ENCODE data around the gene FREM1.
A peak's percentile ranks its signal among the peaks of the same experiment; 100 is the strongest.

Gene FREM1

DNA sequence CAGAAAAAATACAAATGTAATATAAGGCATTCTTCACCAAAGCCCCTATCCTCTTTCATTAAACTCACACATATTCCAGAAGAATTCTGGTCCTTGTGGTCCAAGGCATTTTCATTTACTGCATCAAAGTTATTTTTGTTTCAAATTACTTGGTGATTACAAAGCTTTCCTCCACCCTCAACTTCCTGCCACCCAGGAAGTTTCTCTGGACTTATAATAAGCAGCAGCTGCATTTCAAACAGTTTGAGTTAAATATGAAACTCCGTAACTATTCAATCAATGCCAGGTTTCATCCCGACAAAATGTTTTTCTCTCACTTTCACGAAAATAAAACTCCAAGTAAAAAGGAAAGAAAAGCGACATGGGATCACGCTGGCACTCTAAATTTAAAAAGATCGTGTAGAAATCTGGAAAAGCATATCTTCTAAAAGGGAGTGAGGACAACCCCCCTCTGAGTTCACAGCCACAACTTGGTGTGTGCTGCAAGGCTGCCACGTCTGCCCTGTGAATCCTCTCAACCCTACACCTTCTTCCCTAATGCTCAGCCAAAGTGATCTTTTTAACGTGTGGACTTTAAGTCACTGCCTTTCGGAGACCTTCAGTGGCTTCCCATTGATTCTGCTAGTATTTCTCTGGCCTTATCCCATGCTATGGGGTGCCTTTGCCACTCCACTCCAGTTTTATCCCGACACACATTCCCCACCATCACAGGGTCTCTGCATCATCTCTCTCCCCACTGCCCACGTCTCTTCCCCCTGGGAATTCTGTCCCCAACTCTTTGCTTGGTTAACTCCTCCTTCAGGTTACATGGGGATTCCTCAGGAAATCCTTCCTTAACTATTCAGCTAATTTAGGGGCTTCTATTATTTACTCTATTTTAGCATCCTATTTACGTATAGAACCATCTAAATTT is 96.6 kb downstream of the FREM1 start:
- peak; percentile 44 for DNase-seq (ENCODE audit: low spot score)

DNA sequence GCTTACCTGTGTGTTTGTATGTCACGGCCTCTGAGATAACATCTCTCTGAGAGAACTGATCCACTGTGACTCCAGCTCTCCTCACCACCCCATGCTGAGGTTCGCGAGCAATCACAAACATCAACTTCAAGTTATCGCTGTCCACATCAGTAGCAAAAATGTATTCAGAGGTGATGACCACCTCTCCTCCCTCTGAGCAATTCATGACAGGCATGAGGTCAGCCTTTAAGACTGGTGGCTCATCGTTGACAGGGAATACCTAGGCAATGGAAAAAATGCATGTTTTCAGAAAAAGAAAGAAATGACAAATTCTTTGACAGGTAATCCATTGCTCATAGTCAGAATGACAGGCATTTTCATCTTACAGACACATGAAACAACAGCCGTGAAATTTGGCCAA is 97.4 kb downstream of the FREM1 start:
- no peak for DNase-seq (ENCODE audit: low spot score)

DNA sequence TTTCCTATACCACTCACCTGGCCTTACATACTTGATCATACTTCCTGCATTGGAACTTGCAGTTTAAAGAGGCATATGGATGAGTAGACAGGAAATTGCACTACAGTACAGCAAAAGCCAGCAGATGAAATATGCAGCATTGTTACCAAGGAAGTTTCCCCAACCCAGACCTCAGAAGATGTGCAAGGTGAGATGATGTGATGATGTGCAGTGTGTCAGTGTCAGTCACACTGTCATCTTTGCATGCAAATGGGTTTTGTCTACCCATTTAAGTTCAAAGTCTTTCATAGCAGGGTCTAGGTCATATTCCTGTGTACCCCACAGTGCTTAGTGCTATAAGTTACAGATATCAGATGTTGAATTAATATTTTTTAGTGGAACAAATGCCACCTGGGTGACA is 98.4 kb downstream of the FREM1 start:
- no peak for DNase-seq (ENCODE audit: low spot score)

DNA sequence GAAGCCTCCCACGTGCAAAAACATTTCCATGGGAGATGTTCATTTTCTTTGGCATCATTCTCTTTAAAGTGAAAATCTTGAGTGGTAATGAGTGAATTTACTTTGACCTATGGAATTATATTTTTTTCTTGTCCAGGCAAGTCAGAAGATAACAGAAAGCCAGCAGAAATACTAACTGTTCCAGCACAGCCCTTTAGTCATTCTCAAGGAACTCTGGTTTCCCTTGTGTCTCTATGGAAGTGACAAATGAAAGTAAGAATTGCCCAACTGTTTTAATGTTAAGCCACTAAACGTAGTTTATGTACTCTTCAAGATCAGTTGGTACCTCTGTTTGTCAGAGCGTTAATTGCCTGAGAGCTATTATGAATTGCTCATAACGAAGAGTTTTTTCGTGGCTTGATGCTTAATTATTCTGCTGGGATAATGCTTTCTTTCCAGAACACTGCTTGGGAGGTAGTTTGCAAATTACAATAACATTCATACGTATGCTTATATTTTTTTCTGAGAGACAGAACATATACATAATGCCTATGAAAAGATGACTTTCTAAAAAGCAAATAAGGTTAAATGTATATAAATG is 103.2 kb downstream of the FREM1 start:
- DNase-seq (ENCODE audit: low spot score), result no peak

DNA sequence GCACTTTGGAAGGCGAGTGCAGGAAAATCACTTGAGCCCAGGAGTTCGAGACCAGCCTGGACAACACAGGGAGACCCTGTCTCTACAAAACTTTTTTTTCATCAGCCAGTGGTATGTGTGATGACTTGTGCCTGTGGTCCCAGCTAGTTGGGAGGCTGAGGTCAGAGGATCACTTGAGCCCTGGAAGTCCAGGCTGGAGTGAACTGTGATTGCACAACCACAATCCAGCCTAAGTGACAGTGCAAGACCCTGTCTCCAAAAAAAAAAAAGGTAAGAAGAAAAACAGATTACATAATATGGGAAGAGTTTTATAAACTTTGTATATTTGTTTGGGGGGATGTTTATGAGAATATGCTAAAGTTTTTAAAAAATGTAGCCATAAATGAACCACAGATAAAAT is 111.2 kb downstream of the FREM1 start:
- DNase-seq (ENCODE audit: low spot score), result no peak

DNA sequence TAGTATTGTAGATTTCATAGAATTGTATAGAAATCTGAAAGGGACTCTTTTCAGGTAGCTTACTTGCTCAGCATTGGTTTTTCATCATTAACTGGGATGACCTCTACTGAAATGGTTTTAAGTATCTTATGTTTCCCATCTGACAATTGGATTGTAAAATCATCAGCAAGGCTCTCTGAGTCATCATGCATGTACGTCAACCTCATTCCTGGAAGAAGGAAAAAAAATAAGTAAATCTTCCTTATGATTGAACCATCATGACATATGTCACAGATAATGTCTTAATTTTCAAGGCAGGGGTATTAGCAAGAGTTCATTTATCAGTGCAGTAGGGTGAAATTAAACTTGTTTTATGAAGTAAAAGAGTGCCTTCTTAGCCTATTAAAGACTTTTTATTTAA is 112.8 kb downstream of the FREM1 start:
- DNase-seq (ENCODE audit: low spot score), result no peak

DNA sequence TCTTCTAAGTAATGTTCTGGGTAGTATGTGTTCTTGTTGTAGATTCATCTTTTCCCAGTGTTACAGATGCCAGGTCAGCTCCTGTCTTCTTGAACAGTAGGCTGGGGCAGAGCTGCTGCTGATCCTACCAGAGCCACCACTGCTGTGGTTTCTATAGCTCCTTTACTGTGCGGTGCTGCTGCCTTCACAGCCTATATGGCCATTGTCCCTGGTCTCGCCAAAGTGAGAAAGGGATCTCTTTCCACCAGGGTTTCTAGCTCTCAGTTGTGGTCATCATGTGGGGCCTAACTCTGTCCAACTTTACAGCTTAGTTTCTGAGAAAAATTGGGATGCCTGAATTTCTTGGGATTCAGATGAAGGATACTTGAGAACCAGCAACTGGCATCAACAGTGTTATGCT is 116.8 kb downstream of the FREM1 start:
- no peak for DNase-seq (ENCODE audit: low spot score)

DNA sequence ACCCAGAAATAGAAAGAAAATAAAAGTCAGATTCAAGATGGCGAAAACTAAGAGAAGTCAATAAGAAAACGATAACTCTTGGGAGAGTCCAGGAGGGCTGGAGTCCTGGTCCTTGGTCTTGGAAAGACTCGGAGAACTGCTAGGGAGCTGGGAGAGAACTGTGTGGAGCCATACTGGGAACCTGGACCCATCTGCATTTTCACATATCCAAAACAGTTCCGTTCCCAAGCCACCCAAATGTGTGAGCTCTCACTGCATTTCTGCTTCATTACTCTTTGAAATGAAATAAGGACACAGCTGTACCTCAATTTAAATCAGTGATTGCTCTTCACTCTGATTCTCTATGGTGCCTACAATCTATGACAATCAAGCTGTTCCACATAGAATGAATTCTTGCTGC is 119.6 kb downstream of the FREM1 start:
- DNase-seq (ENCODE audit: low spot score), result no peak

DNA sequence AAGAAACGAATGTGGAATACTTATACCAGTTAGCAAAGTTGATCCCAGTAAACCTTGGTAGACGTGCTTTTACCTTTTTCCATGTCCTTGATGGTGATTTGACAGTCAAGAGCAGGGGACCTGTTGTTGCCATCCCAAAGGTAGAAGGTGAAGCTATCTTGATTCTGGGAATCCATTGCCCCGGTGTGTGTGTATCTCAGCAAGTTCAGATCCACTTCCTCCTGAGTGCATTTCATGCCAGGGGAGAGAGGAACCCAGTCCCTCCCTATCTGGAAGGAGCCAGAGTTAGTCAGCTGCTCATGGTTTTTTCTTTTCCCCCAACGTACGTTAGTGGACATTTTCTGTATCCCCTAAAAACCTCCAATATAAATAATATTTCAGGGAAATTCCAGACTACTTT is 121.4 kb downstream of the FREM1 start:
- no peak for DNase-seq (ENCODE audit: low spot score)

DNA sequence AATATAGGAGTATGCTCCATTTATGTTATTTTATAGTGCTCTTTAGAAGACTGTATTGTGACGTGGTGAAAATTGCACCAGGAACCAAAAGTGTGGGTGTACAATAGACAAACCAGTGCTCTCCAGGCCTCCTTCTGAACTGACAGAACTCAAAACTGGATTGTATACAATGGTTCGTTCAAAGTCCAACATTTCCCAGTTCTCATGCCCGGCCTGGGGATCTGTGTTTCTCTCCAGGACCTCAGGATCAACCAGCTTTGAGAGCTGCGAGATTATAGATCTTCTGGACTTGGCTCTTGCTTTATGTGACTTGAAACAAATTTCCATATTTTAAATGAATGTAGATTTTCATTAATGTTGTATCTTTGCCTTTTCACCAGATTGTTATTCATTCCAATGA is 126.9 kb downstream of the FREM1 start:
- DNase-seq (ENCODE audit: low spot score), result no peak

DNA sequence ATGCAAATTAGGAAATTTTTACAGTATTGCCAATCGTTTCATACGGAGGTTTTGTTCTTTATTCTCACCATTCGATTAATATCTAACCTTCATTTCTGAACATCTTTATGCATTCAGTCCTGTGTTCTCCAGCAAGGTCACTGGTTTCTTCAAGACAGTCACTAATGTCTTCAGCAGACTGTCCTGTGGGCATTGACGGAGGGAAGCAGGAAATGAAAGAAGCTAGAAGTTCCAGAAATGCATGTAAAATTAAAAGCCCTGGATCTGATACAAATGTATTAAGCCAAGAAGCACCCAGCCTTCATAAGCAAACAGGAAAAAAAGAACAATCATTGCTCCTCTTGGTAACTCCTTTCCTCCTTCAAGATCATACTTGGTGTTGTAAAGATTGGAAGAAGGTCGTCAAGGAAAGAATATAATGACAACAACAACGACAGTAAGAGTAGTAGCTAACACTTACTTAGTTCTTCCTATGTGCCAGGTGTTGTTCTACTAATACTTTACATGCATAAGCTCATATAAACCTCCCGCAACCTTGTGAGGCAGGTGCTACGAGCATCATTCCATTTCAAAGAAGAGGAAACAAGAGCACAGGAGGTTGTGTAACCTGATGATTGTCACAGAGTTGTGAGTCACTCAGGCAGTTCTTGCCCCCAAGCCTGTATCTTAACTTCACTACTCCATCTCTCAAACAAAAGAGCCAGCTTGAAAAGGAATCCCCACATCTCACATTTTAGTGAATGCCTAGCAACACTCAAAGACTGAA is 127.8 kb downstream of the FREM1 start:
- DNase-seq (ENCODE audit: low spot score), result no peak

DNA sequence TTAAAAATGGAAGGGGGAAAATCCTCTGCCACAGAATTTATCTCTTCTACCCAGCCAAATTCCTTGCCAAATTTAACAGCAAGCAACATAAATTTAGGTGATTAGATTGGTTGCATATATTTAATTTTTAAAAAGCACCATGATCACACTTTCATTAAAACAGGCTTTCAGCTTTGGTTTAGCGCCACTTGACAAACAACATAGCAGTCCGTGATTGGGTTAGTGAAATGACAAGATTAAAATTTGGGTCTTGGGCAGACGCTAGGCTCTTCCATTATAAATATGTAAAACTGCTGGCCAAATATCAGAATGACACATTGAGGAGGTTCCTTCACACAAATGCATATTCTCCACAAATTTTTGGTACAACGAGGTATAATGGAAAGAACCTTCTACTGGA is 129.5 kb downstream of the FREM1 start:
- DNase-seq (ENCODE audit: low spot score), result no peak

DNA sequence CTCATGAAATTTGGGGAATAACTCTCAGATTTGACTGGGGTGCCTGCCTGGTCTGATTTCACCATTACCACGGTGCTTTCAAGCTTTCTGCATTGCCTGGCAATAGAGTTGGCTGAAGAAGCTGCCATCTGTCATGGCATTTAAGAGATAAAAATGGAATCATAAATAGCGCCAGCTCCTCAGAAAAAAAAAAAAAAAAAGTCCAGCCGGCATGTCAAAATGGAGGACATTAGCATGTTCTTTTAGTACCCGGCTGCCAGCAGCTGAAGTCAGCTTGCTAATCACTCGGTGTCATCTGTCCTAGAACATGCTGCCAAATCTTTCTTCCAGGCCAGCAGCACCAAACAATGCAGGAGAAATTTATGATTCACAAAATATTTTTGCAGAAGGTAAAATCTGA is 130.0 kb downstream of the FREM1 start:
- no peak for DNase-seq (ENCODE audit: low spot score)

DNA sequence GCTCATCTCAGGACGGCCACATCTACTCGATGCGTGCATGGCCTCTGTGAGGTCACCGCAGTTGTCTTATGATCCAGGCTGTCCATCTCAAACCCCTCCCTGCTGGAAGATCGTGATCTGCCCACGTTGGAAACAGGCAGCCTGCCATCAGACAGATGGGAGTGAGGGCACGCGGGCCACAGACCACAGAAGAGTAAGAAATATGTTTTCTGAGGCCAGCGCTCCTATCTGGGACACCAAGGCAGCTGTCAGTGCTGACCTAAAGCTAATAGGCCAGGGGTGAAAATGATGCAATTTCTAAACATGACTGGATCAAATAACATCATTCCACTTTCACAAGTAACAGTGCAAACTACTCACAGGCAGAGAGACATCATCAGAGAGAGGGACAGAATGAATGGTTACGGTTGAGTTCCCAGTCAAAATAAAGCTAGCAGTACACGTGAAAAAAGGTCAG is 130.6 kb downstream of the FREM1 start:
- no peak for DNase-seq (ENCODE audit: low spot score)

DNA sequence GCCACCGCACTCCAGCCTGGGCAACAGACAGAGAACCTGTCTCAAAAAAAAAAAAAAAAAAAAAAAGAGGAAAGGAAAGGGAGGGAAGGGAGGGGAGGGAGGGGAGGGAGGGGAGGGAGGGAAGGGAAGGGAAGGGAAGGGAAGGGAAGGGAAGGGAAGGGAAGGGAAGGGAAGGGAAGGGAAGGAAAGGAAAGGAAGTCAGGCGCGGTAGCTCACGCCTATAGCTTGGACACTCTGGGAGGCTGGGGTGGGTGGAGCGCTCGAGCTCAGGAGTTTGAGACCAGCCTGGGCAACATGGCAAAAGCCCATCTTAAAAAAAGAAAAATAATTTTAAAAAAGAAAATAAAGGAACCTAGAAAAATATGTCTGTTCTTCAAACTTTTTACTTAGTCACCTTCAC is 131.7 kb downstream of the FREM1 start:
- DNase-seq (ENCODE audit: low spot score), result no peak

DNA sequence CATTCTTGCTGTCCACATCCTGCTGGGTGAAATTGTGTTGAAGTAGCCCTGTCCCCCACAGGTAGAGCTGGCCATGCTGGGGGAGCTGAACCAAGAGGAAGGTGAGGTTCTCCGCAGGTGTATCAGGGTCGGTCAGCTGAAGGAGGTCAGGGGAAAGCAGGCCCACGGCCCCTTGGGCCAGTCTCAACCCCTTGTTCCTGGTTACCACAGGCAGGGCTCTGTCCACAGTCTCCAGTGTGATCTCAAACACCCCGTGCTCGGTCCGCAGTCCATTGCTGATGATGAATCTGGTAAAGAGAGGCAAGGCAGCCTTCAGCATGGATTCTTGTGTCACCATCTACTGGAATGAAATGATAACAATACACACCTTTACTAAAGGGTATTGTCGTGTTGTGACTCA is 134.3 kb downstream of the FREM1 start:
- no peak for DNase-seq (ENCODE audit: low spot score)

DNA sequence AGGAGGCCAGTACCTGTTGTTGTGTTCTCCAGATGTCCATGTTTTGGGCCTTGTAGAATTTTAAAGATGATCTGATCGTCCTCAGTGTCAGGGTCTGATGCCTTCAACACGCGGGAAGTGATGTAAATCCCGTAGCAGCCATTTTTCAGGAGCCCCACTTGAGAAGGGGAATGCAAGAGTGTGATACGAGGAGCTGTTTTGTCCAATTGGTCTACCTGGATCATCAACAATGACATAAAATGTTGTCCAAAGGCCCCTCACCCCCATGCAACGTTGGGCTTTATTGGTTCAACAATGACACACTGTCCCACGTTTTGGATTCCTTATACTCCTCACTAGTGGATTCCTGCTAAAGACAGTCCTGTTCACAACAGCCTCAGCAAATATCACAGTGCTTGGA is 139.6 kb downstream of the FREM1 start:
- DNase-seq (ENCODE audit: low spot score), result no peak

DNA sequence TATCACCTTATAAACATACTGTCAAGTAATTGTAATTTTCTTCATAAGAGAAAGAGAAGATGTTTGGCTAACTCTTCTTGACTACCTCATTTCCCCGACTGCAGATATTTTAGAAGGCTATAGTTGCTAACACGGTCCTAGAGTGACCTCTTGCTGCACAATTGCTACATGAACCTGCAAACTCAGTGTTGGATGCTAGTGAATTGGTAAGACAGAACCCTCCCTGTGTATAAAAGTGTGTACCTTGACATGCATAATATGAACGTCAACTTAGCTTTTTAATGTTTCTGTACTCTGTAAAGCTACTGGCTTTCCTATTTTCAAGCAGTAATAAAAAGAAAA is 141.0 kb downstream of the FREM1 start:
- DNase-seq (ENCODE audit: low spot score), result no peak

DNA sequence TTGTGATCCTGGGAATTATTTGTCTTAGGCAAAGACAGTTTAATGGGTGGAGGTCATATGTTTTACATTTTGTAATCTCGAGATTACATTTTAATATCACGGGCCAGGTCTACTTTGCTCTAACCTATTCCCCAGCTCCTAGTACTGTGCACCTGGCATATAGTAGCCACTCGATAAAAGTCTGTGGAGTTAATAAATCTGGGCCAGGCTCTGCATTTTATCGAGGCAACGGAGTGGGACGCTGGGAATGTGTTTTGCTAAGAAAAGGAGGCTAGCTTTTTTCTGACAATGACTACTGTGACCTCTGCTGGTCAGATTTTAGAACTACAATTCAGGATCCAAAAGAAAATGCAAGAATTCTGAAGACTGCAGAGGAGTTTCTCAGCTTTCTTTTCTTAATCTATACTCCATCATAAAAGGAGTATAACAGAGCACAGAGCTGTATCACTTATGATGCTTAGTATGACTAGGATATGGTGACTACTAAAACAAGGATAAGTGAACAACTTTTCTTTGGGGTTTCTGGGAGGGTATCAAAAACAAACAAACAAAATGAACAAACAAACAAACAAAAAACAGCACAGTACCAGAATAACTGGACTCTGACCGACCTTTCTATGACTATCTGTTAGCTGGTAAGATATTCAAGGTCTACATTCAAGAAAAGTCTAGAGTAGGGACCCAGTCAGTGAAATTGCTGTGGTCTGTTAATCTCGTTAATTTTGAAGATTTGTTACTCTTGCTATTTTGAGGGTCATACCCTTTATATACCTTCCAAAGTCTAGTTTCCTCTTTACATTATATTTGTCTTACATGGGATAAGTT is 141.6 kb downstream of the FREM1 start:
- peak; percentile 57 for DNase-seq (ENCODE audit: low spot score)

DNA sequence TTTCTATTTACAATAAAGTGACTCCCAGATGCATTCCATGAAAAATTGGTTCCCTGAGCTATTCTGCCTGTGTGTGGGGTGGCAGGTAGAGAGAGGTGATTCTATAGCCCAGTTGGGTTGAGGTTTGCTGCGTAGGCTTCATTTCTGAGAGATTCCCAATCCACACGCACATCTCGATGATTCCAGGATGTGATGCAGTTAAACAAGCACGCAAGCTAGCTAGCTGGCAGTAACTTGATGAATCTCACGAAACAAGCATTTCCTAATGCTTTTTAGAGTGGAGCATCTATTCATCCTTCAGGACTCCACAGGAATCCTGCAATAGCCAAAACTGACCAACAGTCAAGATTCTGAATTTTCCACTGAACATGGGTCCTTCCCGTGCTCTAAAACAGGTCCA is 143.9 kb downstream of the FREM1 start:
- DNase-seq (ENCODE audit: low spot score), result peak; percentile 42

DNA sequence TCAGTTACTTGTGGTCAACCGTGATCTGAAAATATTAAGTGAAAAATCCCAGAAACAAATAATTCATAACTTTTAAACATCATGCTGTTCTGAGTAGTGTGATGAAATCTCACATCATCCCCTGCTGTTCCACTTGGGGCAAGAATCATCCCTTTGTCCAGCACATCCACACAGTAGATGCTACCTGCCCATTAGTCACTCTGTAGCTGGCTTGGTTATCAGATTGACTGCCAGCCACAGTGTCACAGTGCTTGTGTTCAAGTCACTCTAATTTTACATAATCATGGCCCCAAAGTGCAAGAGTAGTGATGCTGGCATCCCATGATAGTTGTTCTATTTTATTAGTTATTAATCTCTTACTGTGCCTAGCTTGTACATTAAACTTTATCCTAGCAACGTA is 148.6 kb downstream of the FREM1 start:
- DNase-seq (ENCODE audit: low spot score), result no peak

DNA sequence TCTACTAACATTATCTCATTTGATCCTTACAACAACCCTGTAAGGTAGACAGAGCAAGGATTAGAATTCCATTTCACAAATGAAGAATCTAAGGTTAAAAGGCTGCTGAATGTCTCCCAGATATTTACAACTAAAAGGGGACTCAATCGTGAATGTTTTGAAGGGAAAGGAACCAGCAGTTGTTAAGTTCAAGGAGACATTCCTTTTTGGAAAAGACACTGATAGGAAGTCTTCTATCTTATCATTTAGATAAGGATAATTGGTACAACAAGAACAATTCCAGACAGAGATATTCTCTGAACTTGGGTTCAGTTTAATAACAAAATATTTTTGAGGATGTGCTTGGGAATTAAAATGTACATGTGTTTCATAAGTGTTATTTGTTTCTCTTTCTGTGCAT is 150.2 kb downstream of the FREM1 start:
- no peak for DNase-seq (ENCODE audit: low spot score)
